ENCODE results near the gene OR2AP1. TPM values are rescaled to one million over a fixed set of nuclear protein-coding genes. Genes with fewer than 3 reads are reported as not detected.
"Not testable (repeated sequence)": the region's sequence is repeated elsewhere in the genome, so short reads cannot be mapped to it uniquely, and the experiment has no call there.

The OR2AP1 gene
- total and polyA plus RNA-seq, 3 experiments from 2014 or later = not detected

DNA sequence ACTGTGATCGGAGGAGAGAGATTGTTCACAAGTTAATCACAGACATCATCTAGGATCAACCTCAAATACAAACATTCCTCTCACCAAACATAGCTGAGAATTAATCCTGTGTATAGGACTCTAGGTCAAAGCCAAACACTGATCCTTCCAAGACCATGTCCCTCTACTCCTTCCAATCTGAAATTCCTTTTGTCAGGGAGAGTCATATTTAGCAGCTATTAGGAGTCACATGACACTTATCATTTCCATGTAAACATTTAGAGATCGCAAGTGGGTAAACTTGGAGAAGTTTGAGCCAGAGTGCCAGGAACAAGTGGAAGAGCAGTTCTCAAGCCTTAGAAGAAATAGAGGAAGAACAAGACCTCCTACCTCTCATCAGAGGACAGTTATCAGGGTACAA is 13.5 kb downstream of the OR2AP1 start:
- H3K4me1 Mint-ChIP-seq = peaks cover 0 to 5% (median 2%) of the 10 kb centered on the region in 3 donors
- H3K36me3 ChIP-seq (ENCODE audit: insufficient read depth, low read length) = no peaks in the 10 kb centered on the region
- no peak overlapping the region for H3K4me3 ChIP-seq (ENCODE audit: low read length)
- peaks cover 0 to 7% (median 6%) of the 10 kb centered on the region in 5 donors for H3K9me3 Mint-ChIP-seq
- no peak overlapping the region for H3K27ac Mint-ChIP-seq
- no peaks in the 10 kb centered on the region for H3K9me3 ChIP-seq (ENCODE audit: low read length)
- H3K4me3 Mint-ChIP-seq = no peak overlapping the region
- no peaks in the 10 kb centered on the region for H3K27me3 ChIP-seq (ENCODE audit: insufficient read depth, low read length, poor library complexity, severe bottlenecking)
- H3K27ac ChIP-seq (ENCODE audit: low read depth, low read length) = no peak overlapping the region
- no peaks in the 10 kb centered on the region for H3K4me1 ChIP-seq (ENCODE audit: insufficient read depth, low read length)
- CTCF ChIA-PET = no interaction called here
- no peaks in the 10 kb centered on the region for H3K36me3 Mint-ChIP-seq
- no peak for DNase-seq
- H3K27me3 Mint-ChIP-seq = peaks cover 23 to 78% of the 10 kb centered on the region in 2 donors
- POLR2A ChIA-PET = no interaction called here

GRCh38 chr12:55590152-55590551 is 17.9 kb downstream of the OR2AP1 start:
- H3K27ac Mint-ChIP-seq = peak overlapping the region in 2 of 8 donors; percentile 23 to 26
- H3K4me3 ChIP-seq (ENCODE audit: low read length); H3K27ac ChIP-seq (ENCODE audit: low read depth, low read length); POLR2A ChIA-PET; H3K4me1 Mint-ChIP-seq; H3K9me3 ChIP-seq (ENCODE audit: low read length); H3K36me3 ChIP-seq (ENCODE audit: insufficient read depth, low read length); H3K4me1 ChIP-seq (ENCODE audit: insufficient read depth, low read length); H3K4me3 Mint-ChIP-seq; CTCF ChIA-PET; H3K36me3 Mint-ChIP-seq; H3K27me3 ChIP-seq (ENCODE audit: insufficient read depth, low read length, poor library complexity, severe bottlenecking): not testable (repeated sequence)
- H3K27me3 Mint-ChIP-seq = peaks cover 33 to 61% of the 10 kb centered on the region in 2 donors
- peaks cover 0 to 28% (median 15%) of the 10 kb centered on the region in 5 donors for H3K9me3 Mint-ChIP-seq
- DNase-seq = peak in 1 of 5 donors; percentile 1

- Histone ChIP-seq H3K4me3 (ENCODE audit: low read length) (no peak overlapping the region), H3K27ac (ENCODE audit: low read depth, low read length) (no peak overlapping the region), H3K36me3 (ENCODE audit: insufficient read depth, low read length) (no peaks in the 10 kb centered on the region), H3K9me3 (ENCODE audit: low read length) (no peaks in the 10 kb centered on the region), H3K4me1 (ENCODE audit: insufficient read depth, low read length) (no peaks in the 10 kb centered on the region), H3K27me3 (ENCODE audit: insufficient read depth, low read length, poor library complexity, severe bottlenecking) (no peaks in the 10 kb centered on the region)
- Mint-ChIP-seq H3K4me1 (no peaks in the 10 kb centered on the region), H3K27me3 (peaks cover 10 to 53% of the 10 kb centered on the region in 2 donors), H3K4me3 (no peak overlapping the region), H3K27ac (no peak overlapping the region), H3K9me3 (no peaks in the 10 kb centered on the region), H3K36me3 (no peaks in the 10 kb centered on the region)
- ChIA-PET CTCF (interaction anchor here (0.8 kb wide), 1 partner anchor 9 kb away, joined by 3 read pairs; no protein-coding TSS in a partner anchor), POLR2A (no interaction called here)
- no peak for DNase-seq
Observed at GRCh38 chr12:55607821-55608594, 35.7 kb downstream of the OR2AP1 start.

DNA sequence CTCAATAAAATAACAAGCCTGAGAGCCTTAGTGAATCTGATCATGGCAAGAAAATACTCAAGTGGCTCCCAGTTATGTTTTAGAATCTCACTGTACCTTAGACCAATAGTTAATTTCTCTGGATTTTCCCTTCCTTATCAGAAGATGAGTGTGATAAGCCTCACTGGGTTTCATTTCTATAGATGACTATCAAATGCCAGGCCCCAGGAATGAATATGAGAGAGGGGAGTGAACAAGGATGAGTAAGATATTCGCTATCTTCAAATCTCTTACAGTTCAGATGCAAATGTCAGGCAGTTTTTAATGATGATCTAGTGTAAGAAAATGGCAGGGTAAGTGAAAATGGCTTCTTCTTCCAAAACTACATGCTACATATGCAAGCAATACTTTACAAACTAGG is 38.3 kb downstream of the OR2AP1 start:
- H3K27ac Mint-ChIP-seq = no peak overlapping the region
- H3K27me3 ChIP-seq (ENCODE audit: insufficient read depth, low read length, poor library complexity, severe bottlenecking) = peaks cover 6% of the 10 kb centered on the region
- no peaks in the 10 kb centered on the region for H3K4me1 ChIP-seq (ENCODE audit: insufficient read depth, low read length)
- peaks cover 17 to 59% of the 10 kb centered on the region in 2 donors for H3K27me3 Mint-ChIP-seq
- no peak overlapping the region for H3K27ac ChIP-seq (ENCODE audit: low read depth, low read length)
- CTCF ChIA-PET = no interaction called here
- no peaks in the 10 kb centered on the region for H3K36me3 ChIP-seq (ENCODE audit: insufficient read depth, low read length)
- no peaks in the 10 kb centered on the region for H3K4me1 Mint-ChIP-seq
- no peaks in the 10 kb centered on the region for H3K9me3 ChIP-seq (ENCODE audit: low read length)
- no peak for DNase-seq
- no peak overlapping the region for H3K4me3 Mint-ChIP-seq
- POLR2A ChIA-PET = no interaction called here
- H3K9me3 Mint-ChIP-seq = peaks cover 3 to 10% (median 10%) of the 10 kb centered on the region in 5 donors
- H3K4me3 ChIP-seq (ENCODE audit: low read length) = no peak overlapping the region
- no peaks in the 10 kb centered on the region for H3K36me3 Mint-ChIP-seq

GRCh38 chr12:55612646-55613045 is 40.4 kb downstream of the OR2AP1 start:
- no peak overlapping the region for H3K27ac ChIP-seq (ENCODE audit: low read depth, low read length)

GRCh38 chr12:55614764-55615163 is 42.5 kb downstream of the OR2AP1 start:
- Mint-ChIP-seq H3K27ac (no peak overlapping the region), H3K36me3 (peaks cover 0 to 14% (median 0%) of the 10 kb centered on the region in 3 donors), H3K9me3 (peaks cover 5 to 22% (median 19%) of the 10 kb centered on the region in 5 donors), H3K4me1 (peaks cover 1 to 5% (median 4%) of the 10 kb centered on the region in 3 donors), H3K27me3 (peaks cover 21 to 65% of the 10 kb centered on the region in 2 donors), H3K4me3 (no peak overlapping the region)
- no peak for DNase-seq
- Histone ChIP-seq H3K4me1 (ENCODE audit: insufficient read depth, low read length) (no peaks in the 10 kb centered on the region), H3K27ac (ENCODE audit: low read depth, low read length) (no peak overlapping the region), H3K36me3 (ENCODE audit: insufficient read depth, low read length) (no peaks in the 10 kb centered on the region), H3K27me3 (ENCODE audit: insufficient read depth, low read length, poor library complexity, severe bottlenecking) (peaks cover 6% of the 10 kb centered on the region), H3K9me3 (ENCODE audit: low read length) (no peaks in the 10 kb centered on the region), H3K4me3 (ENCODE audit: low read length) (no peak overlapping the region)
- ChIA-PET POLR2A (no interaction called here), CTCF (interaction anchor here (0.8 to 1.4 kb wide), 2 partner anchors 13 to 42 kb away, joined by 3 read pairs; no protein-coding TSS in a partner anchor)

More at GRCh38 chr12:55612646-55613045, 40.4 kb downstream of the OR2AP1 start:
- no peak overlapping the region for H3K4me3 ChIP-seq (ENCODE audit: low read length)
- peaks cover 6% of the 10 kb centered on the region for H3K27me3 ChIP-seq (ENCODE audit: insufficient read depth, low read length, poor library complexity, severe bottlenecking)
- no peaks in the 10 kb centered on the region for H3K4me1 Mint-ChIP-seq
- peaks cover 5 to 22% (median 19%) of the 10 kb centered on the region in 5 donors for H3K9me3 Mint-ChIP-seq
- no peak for DNase-seq
- H3K36me3 Mint-ChIP-seq = peaks cover 0 to 11% (median 0%) of the 10 kb centered on the region in 3 donors
- H3K27ac Mint-ChIP-seq = peak overlapping the region in 1 of 8 donors; percentile 8
- peaks cover 19 to 70% of the 10 kb centered on the region in 2 donors for H3K27me3 Mint-ChIP-seq
- ChIA-PET CTCF (no interaction called here), POLR2A (no interaction called here)
- H3K4me1 ChIP-seq (ENCODE audit: insufficient read depth, low read length) = no peaks in the 10 kb centered on the region
- no peak overlapping the region for H3K4me3 Mint-ChIP-seq
- no peaks in the 10 kb centered on the region for H3K36me3 ChIP-seq (ENCODE audit: insufficient read depth, low read length)
- no peaks in the 10 kb centered on the region for H3K9me3 ChIP-seq (ENCODE audit: low read length)

DNA sequence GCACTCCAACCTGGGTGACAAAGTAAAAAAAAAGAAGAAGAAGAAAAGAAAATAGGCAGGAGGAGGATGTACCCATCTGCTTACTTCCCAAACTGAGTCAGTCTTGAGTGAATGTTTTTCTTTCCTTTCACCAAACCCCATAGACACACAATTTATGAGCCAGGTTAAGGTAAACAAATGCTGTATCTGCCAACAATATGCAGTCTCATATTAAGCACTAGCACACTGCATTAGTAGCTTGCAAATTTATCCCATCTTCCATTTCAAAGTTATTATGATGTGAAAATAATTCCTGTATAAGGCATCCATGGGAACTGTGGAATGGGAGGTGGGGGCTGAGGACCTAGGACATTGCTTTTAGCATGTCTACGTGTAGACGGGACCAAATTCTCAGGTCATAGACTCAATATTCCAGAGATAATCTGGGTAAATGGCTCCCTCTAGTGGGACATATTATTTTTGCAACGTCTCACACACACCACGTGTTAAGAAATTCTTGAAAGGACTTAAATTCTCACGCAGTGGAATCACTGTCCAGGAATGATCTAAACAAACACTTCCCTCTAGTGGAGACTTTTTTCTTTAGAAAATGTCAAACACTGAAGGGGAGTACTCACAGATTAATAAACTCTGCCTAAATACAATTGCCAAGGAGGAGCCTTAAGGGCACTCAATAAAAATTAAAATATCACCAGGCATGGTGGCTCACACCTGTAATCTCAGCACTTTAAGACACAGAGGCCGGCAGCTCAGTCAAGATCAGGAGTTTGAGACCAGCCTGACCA is 47.3 kb downstream of the OR2AP1 start:
- DNase-seq = peak in 4 of 5 donors; percentile 17 to 70 (median 52)
- peaks cover 5 to 22% (median 19%) of the 10 kb centered on the region in 5 donors for H3K9me3 Mint-ChIP-seq

GRCh38 chr12:55624056-55624455 is 51.8 kb downstream of the OR2AP1 start:
- CTCF ChIA-PET = no interaction called here
- no peaks in the 10 kb centered on the region for H3K9me3 Mint-ChIP-seq
- peaks cover 3 to 6% of the 10 kb centered on the region in 2 donors for H3K27me3 Mint-ChIP-seq

More for the DNA sequence above, 47.3 kb downstream of the OR2AP1 start:
- Histone ChIP-seq H3K27me3 (ENCODE audit: insufficient read depth, low read length, poor library complexity, severe bottlenecking) (no peaks in the 10 kb centered on the region), H3K4me3 (ENCODE audit: low read length) (no peak overlapping the region), H3K27ac (ENCODE audit: low read depth, low read length) (no peak overlapping the region), H3K4me1 (ENCODE audit: insufficient read depth, low read length) (no peaks in the 10 kb centered on the region), H3K9me3 (ENCODE audit: low read length) (no peaks in the 10 kb centered on the region), H3K36me3 (ENCODE audit: insufficient read depth, low read length) (no peaks in the 10 kb centered on the region)
- Mint-ChIP-seq H3K4me1 (peaks cover 2 to 5% (median 5%) of the 10 kb centered on the region in 3 donors), H3K4me3 (no peak overlapping the region), H3K36me3 (peaks cover 0 to 14% (median 0%) of the 10 kb centered on the region in 3 donors), H3K27me3 (peaks cover 16 to 40% of the 10 kb centered on the region in 2 donors), H3K27ac (no peak overlapping the region)
- ChIA-PET CTCF (interaction anchor here (0.7 to 2.8 kb wide), 6 partner anchors 16 to 431 kb away, joined by 3 to 10 read pairs (median 5); no protein-coding TSS in a partner anchor), POLR2A (no interaction called here)

More at GRCh38 chr12:55624056-55624455, 51.8 kb downstream of the OR2AP1 start:
- no peak overlapping the region for H3K4me3 Mint-ChIP-seq
- H3K27ac Mint-ChIP-seq = no peak overlapping the region
- H3K36me3 Mint-ChIP-seq = no peaks in the 10 kb centered on the region
- Histone ChIP-seq H3K4me1 (ENCODE audit: insufficient read depth, low read length) (no peaks in the 10 kb centered on the region), H3K27ac (ENCODE audit: low read depth, low read length) (no peak overlapping the region), H3K36me3 (ENCODE audit: insufficient read depth, low read length) (no peaks in the 10 kb centered on the region), H3K4me3 (ENCODE audit: low read length) (no peak overlapping the region), H3K9me3 (ENCODE audit: low read length) (no peaks in the 10 kb centered on the region), H3K27me3 (ENCODE audit: insufficient read depth, low read length, poor library complexity, severe bottlenecking) (no peaks in the 10 kb centered on the region)
- DNase-seq = no peak
- POLR2A ChIA-PET = no interaction called here
- H3K4me1 Mint-ChIP-seq = peaks cover 2 to 5% (median 5%) of the 10 kb centered on the region in 3 donors
